ENCODE data around the gene CYFIP1. TPM values are rescaled to one million over a fixed set of nuclear protein-coding genes. Genes with fewer than 3 reads are reported as not detected.
A peak's percentile ranks its signal among the peaks of the same experiment; 100 is the strongest.
"Not testable (repeated sequence)": the region's sequence is repeated elsewhere in the genome, so short reads cannot be mapped to it uniquely, and the experiment has no call there.

The CYFIP1 gene
- total RNA-seq: 35.6 TPM
- long read RNA-seq, full-length matches to known transcripts: 18 of 45 reads
- long read RNA-seq, partial matches to known transcripts: 18 of 45 reads
- long read RNA-seq, other reads (novel, unspliced or antisense): 9 of 45 reads

DNA sequence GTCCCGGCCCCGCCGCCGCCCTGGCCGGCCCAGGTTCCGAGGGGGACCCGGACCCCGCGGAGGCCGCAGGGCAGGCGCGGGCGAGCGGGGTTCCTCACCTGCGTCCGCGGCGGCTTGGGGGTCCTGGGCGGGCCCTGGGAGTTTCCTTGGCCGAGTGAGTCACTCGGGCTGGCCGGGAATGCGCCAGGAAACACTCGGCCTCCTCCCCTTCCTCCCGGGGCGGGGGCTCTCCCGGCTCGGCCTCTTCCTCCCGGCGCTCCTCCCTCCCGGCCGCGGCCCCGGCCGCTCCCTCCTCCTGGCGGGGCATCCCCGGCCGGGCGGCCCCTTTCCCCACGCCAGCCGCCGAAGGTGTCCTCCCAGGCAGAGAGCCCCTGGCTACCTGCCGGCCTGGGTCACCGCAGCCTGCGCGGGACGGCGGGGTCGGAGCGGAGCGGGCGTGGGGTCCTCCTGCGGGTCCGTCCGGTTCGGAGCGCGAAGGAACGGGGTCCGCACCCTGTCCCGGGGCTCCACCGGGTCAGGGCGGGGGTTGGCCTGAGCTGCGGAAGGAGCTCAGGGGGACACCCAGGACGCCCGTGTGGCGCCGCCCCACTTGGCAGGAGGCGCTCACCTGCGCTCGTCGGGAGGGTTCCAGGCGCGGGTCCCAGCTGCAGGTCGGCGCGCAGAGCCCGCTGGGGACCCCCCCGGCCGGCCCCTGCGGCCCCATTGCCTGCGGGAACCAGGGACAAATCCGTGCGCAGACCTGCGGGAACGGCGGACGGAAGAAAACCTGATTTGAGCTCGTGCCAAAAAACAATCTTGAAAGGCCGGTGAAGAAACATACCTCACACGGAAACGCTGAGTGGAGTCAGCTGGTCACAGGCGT lies at the start of gene CYFIP1:
TSS of gene CYFIP1 (minus strand) at position 180 of the 862 bp plus-strand sequence. CDS start 33,083 bp downstream, outside the sequence.
- intact Hi-C loops (cut with DNase I): loop anchor here (2.0 to 5.0 kb wide), 3 partner anchors 16 to 142 kb away; partner anchors contain the start of gene NIPA2
- DNase-seq (ENCODE audit: low spot score): peak; percentile 93

DNA sequence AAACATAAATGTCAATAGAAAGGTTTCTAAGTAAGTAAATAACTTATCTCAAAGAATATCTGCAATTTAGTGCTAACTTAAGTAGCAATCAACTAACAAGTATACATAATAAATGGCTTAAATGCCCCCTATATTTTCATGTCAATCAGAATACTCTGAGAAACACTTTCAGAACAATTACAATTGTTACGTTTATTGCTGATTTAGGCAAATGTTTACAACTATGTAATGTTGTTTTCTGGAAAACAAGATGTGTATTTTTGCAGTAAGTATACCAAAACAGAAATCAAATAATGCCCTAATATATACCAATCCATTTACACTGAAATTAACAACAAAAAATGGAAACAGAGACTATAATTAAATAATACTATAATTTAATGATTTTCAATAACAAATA lies 46.0 kb upstream of the CYFIP1 start:
- intact Hi-C loops (cut with DNase I): no loop called here
- no peak for DNase-seq (ENCODE audit: low spot score)

GRCh38 chr15:23022156-23022555 lies 42.0 kb upstream of the CYFIP1 start:
- intact Hi-C loops (cut with DNase I): no loop called here

DNA sequence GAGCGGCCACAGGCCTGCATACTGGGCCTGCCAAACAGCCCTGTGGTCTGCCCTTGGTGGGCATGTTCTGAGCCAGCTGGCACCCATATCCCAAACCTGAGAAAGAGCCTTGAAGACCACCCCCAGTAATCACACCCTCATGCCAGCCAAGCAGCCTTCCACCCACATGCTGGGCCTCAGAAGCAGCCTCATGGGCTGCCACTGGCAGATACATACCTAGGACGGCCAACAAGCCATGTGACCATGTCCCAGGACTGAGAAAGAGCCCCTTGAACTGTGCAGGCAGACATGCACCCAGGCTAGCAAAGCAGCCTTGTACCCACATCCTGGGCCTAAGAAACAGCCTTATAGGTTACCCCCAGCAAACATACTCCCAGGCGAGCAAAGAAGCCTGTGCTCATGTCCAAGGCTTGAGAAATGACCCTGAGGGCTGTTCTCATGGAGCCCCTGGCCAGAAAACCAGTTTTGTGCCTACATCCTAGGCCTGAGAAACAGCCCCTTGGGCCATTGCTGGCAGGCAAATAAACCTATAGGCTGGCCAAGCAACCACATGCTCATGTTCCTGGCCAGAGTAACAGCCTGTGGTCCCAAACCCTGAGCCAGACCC lies 34.3 kb upstream of the CYFIP1 start:
- no peak for DNase-seq (ENCODE audit: low spot score)
- intact Hi-C loops (cut with DNase I): no loop called here

More at GRCh38 chr15:23022156-23022555, 42.0 kb upstream of the CYFIP1 start:
- no peak for DNase-seq (ENCODE audit: low spot score)

- intact Hi-C loops (cut with DNase I): no loop called here
- no peak for DNase-seq (ENCODE audit: low spot score)
These were observed 33.5 kb upstream of the CYFIP1 start for GRCh38 chr15:23013681-23014080.

DNA sequence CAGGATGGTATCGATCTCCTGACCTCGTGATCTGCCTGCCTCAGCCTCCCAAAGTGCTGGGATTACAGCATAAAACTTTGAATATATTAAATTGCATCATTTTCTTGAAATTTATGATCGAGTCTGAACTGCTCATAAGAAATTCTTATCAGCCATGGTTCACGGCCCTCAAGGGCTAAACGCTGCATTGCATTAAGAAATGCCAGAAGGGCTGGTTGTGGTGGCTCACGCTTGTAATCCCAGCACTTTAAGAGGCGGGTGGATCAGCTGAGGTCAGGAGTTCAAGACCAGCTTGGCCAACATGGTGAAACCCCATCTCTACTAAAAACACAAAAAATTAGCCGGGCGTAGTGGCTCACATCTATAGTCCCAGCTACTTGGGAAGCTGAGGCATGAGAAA lies 32.4 kb upstream of the CYFIP1 start:
- not testable (repeated sequence) for DNase-seq (ENCODE audit: low spot score)

GRCh38 chr15:23003736-23004135 lies 23.6 kb upstream of the CYFIP1 start:
- no peak for DNase-seq (ENCODE audit: low spot score)
- intact Hi-C loops (cut with DNase I): no loop called here

More for the DNA sequence above, 32.4 kb upstream of the CYFIP1 start:
- intact Hi-C loops (cut with DNase I): not testable (repeated sequence)

- intact Hi-C loops (cut with DNase I): no loop called here
- no peak for DNase-seq (ENCODE audit: low spot score)
These were observed 22.8 kb upstream of the CYFIP1 start for GRCh38 chr15:23002920-23003319.

DNA sequence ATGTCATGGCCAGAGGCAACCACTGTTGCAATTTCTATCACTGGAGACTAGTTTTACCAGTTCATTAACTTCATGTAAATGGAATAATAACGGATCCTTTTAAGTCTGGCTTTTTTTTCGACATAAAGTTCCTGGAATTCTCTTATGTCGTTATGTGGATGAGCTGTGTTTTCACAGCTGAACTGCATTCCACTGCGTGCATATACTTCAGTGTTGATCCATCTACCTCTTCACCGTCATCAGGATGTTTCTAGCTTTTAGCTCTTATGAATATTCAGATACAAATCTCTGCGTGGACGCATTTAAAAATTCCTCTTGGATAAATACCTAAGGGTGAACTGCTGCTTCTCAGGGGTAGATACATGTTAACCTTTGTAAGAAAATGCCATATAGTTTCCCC lies 15.6 kb upstream of the CYFIP1 start:
- intact Hi-C loops (cut with DNase I): no loop called here
- no peak for DNase-seq (ENCODE audit: low spot score)

GRCh38 chr15:22992024-22992326 lies 11.8 kb upstream of the CYFIP1 start:
- no peak for DNase-seq (ENCODE audit: low spot score)
- intact Hi-C loops (cut with DNase I): no loop called here

- intact Hi-C loops (cut with DNase I): no loop called here
- DNase-seq (ENCODE audit: low spot score): no peak
These were observed 9.7 kb upstream of the CYFIP1 start for GRCh38 chr15:22989576-22990477.

DNA sequence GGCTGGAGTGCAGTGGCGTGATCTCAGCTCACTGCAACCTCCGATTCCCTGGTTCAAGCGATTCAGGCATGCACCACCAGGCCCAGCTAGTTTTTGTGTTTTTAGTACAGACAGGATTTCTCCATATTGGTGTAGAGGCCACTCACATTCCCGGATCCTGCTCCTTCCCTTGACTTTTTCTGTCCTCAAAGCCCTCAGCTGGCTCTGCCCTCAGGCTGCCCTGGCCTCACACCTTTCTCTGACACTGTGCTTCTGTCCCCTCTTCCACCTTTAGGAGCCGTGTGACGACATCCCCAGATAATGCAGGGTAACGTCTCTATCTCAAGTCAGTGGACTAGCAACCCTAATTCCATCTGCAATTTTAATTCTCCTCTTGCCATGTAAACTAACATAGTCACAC lies 8.6 kb upstream of the CYFIP1 start:
- no peak for DNase-seq (ENCODE audit: low spot score)

DNA sequence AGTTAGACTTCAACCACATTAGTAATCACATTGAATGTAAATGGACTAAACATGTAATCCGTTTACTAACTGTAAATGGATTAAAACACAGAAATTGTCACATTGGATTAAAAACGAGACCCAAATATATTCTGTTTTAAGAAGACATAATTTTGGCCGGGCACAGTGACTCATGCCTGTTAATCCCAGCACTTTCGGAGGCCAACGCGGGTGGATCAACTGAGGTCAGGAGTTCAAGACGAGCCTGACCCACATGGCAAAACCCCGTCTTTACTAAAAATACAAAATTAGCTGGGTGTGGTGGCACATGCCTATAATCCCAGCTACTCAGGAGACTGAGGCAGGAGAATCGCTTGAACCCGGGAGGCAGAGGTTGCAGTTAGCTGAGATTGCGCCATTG lies 1.8 kb upstream of the CYFIP1 start:
- DNase-seq (ENCODE audit: low spot score): not testable (repeated sequence)
- intact Hi-C loops (cut with DNase I): loop anchor here (2.0 to 5.0 kb wide), 3 partner anchors 17 to 143 kb away; partner anchors contain the start of gene NIPA2

More for the DNA sequence above, 8.6 kb upstream of the CYFIP1 start:
- intact Hi-C loops (cut with DNase I): no loop called here

DNA sequence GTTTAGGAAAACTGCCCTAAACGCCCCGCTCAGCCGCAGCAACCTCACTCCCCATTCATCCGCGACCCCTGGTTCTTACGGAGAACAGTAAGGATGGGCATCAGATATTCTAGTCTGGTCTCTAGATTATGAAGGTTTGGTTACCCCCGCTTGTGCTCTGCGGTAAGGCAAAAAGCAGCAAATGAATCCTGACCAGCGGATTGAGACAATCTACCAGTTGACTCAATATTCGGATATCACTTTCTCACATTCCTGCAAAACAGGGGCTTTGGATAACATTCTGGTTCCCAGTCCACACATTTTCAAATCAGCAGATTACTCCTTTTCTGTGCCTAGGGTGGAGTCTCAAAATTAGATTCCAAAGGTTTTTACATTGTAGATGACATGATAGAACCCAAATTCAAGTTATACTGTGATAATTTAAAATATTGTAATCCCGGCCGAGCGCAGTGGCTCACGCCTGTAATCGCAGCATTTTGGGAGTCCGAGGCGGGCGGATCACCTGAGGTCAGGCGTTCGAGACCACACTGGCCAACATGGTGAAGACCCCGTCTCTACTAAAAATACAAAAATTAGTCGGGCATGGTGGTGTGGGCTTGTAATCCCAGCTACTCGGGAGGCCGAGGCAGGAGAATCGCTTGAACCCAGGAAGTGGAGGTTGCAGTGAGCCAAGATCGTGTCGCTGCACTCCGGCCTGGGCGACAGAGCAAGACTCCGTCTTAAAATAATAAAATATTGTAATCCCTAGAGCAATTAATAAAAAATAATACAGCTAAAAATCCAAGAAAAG lies 1.1 kb upstream of the CYFIP1 start:
- DNase-seq (ENCODE audit: low spot score): no peak
- intact Hi-C loops (cut with DNase I): loop anchor here (2.0 to 5.0 kb wide), 3 partner anchors 16 to 142 kb away; partner anchors contain the start of gene NIPA2

DNA sequence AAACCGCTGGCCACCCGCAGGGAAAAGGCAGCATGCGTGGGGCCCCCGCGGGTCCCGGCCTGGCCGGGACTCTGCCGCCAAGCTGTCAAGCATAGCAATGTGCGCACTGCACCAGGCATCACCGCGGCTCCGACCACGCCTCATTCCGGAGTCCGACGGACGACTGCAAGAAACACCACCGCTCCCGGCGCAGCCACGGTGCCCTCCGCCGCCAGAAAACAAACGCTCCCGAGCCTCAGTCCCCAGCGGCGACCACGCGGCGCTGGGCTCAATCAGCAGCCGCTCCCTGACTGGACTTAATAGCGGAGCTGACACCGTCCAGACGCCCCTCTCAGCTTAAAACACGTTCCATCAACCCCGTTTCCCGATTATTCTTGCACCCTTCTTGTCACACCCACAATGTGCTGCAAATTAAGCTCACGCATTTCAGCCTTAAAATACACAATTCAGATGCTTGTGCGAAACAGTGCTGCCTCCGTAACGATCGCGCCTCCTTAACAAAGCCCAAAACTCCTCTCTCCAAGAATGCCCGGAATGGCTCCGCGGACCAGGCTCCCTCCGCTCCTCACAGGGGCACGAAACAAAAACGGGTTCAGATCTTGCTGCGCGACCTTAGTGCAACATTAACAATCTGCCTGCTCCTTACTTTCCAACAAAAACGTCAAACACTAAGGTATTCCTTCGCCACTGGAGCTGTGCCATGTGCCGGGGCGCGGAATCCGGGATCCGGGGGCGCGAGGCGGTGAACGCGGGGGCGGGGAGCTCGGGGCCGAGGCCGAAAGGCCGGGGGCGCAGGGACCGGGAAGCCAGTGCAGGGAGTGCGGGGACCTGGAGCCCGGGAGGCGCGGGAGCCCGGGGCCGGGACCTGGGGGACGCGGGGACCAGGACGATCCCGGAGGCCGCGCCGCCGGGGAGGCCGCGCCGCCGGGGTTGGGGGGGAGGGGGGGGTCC lies 655 bp downstream of the CYFIP1 start:
- intact Hi-C loops (cut with DNase I): loop anchor here (2.0 to 5.0 kb wide), 3 partner anchors 15 to 141 kb away; partner anchors contain the start of gene NIPA2
- no peak for DNase-seq (ENCODE audit: low spot score)

DNA sequence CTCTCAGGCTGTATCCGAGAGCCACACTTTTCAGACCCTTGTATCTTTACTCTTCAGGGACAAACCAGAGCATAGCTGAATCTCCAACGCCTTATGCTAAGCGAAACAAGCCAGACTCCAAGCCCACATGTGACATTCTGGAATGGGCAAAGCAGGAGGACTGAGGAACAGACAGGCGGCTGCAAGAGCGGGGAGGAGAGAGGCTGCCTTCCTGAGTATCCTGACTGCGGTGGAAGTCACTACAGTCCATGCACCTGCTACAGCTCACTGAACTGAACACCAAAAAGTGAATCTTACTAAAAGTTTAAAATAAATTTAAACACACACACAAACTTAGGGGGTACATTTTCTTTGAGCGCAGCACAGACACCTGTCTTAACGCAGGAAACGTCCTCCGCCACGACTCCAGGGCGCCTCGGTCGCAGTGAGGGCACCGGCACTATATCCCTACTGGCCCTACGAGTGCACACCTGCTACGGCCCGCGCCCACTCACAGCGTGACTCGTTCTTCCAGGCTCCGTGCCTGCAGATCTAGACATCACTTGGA lies 1.4 kb downstream of the CYFIP1 start:
- intact Hi-C loops (cut with DNase I): no loop called here
- DNase-seq (ENCODE audit: low spot score): no peak

- peak; percentile 68 for DNase-seq (ENCODE audit: low spot score)
- intact Hi-C loops (cut with DNase I): no loop called here
These were observed 5.4 kb downstream of the CYFIP1 start for GRCh38 chr15:22974745-22975144.
